ENCODE results near the gene CFAP54. TPM values are rescaled to one million over a fixed set of nuclear protein-coding genes. Genes with fewer than 3 reads are reported as not detected.

The CFAP54 gene
- polyA plus RNA-seq, 1 of the 3 experiments (the other 2 are of a cell fraction) = 0.87 TPM

DNA sequence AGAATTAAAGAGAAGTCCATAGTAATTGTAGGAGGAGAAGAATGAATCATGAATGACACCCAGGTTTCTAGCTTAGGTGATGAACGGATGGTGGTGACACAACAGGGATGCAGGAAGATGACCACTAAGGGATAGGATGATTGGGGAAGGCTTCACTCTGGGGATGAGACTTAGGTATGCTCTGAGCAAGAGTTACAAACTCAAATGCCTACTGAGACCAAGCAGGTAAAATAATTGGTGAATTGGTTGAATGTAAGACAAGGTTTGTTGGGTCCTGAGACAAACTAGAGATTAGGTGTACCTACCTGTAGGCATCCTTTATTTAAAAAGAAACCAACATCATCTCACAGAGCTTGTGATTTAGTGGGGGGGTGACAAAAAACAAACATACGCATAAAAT, 116.3 kb downstream of the CFAP54 start:
- Histone ChIP-seq H3K36me3 (replicated peaks in 1 of 2; ENCODE audit: control insufficient read depth in 1 of 2, insufficient read depth in 2 of 2, low read length in 1 of 2) (no peaks in the 10 kb centered on the region), H2AFZ (ENCODE audit: low read depth) (no peak overlapping the region), H3K27me3 (ENCODE audit: insufficient read depth) (no peaks in the 10 kb centered on the region), H3K79me2 (ENCODE audit: insufficient read depth) (no peaks in the 10 kb centered on the region), H3K4me1 (ENCODE audit: control insufficient read depth in 1 of 2, insufficient read depth in 2 of 2, low read depth in 1 of 2, low read length in 1 of 2) (no peaks in the 10 kb centered on the region), H3K4me2 (no peak overlapping the region), H3K9ac (no peak overlapping the region), H3K9me2 (no peaks in the 10 kb centered on the region), H3K4me3 (ENCODE audit: low read depth in 2 of 2, low read length in 1 of 2) (no peak overlapping the region), H3F3A (replicated peaks; ENCODE audit: insufficient read depth) (no peaks in the 10 kb centered on the region), H3K27ac (ENCODE audit: low read depth in 2 of 2, low read length in 1 of 2) (no peak overlapping the region), H3K9me3 (no peaks in the 10 kb centered on the region), H4K20me1 (ENCODE audit: insufficient read depth) (no peaks in the 10 kb centered on the region)
- DNase-seq = no peak
- ChIA-PET POLR2A (no interaction called here), CTCF (no interaction called here)
- no peak for TF ChIP-seq FOXJ3 (CRISPR knock-in tag; IDR thresholded peaks at IDR 0.05)
- no peak for TF ChIP-seq CTCF (IDR thresholded peaks at IDR 0.05)
- no peak for TF ChIP-seq TCF12 (IDR thresholded peaks at IDR 0.05)
- no peak for TF ChIP-seq GATA2 (CRISPR knock-in tag; IDR thresholded peaks at IDR 0.05)
- no peak for TF ChIP-seq NRF1 (IDR thresholded peaks at IDR 0.05; ENCODE audit: low read depth, low read length)
- TF ChIP-seq NFIC (IDR thresholded peaks at IDR 0.05; ENCODE audit: borderline replicate concordance) = no peak
- TF ChIP-seq YY1 (IDR thresholded peaks at IDR 0.05; ENCODE audit: low read depth) = no peak
- TF ChIP-seq MXI1 (IDR thresholded peaks at IDR 0.05; ENCODE audit: low read depth, low read length) = no peak
- no peak for TF ChIP-seq CHD2 (IDR thresholded peaks at IDR 0.05; ENCODE audit: low read length, partially characterized antibody)
- TF ChIP-seq SMC3 (IDR thresholded peaks at IDR 0.05; ENCODE audit: low read depth, low read length) = no peak
- TF ChIP-seq RXRA (IDR thresholded peaks at IDR 0.05; ENCODE audit: borderline replicate concordance, low read depth) = no peak
- TF ChIP-seq FOSL2 (IDR thresholded peaks at IDR 0.05; ENCODE audit: borderline replicate concordance, low read depth) = no peak
- TF ChIP-seq GABPA (IDR thresholded peaks at IDR 0.05; ENCODE audit: low read depth) = no peak
- WGBS (ENCODE audit: low lambda C conversion rate) = 8% methylated on average over 2 of the region's 2 CpGs

DNA sequence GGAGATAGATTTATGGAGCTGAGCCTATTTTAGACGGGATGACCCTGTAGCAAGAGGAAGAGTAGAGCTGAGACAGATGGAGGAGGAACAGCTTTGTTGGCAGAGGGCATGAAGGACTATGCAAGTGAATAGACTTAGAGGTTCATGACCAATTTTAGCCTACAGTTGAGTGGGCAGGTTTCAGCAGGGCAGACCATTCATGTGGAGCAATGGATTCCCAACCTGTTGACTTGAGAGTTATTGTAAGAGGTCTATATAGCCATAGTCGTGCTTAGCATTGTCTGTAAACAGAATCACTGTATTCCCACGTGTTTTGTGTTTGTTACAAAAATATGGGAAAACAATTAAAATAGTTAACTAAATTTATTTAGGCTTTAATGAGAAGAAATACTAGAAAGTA, 116.8 kb downstream of the CFAP54 start:
- Histone ChIP-seq H3F3A (replicated peaks; ENCODE audit: insufficient read depth) (no peaks in the 10 kb centered on the region), H3K4me2 (no peak overlapping the region), H3K9me2 (no peaks in the 10 kb centered on the region), H3K9me3 (no peaks in the 10 kb centered on the region), H3K27me3 (ENCODE audit: insufficient read depth) (no peaks in the 10 kb centered on the region), H3K36me3 (replicated peaks in 1 of 2; ENCODE audit: control insufficient read depth in 1 of 2, insufficient read depth in 2 of 2, low read length in 1 of 2) (no peaks in the 10 kb centered on the region), H2AFZ (ENCODE audit: low read depth) (no peak overlapping the region), H3K79me2 (ENCODE audit: insufficient read depth) (no peaks in the 10 kb centered on the region), H3K9ac (no peak overlapping the region), H3K27ac (ENCODE audit: low read depth in 2 of 2, low read length in 1 of 2) (no peak overlapping the region), H4K20me1 (ENCODE audit: insufficient read depth) (no peaks in the 10 kb centered on the region), H3K4me3 (ENCODE audit: low read depth in 2 of 2, low read length in 1 of 2) (no peak overlapping the region), H3K4me1 (ENCODE audit: control insufficient read depth in 1 of 2, insufficient read depth in 2 of 2, low read depth in 1 of 2, low read length in 1 of 2) (no peaks in the 10 kb centered on the region)
- ChIA-PET CTCF (no interaction called here), POLR2A (no interaction called here)
- TF ChIP-seq EZH2phosphoT487 (IDR thresholded peaks at IDR 0.05; ENCODE audit: borderline replicate concordance, low read depth) (no peak), GATA2 (CRISPR knock-in tag; IDR thresholded peaks at IDR 0.05) (no peak), FOXM1 (IDR thresholded peaks at IDR 0.05; ENCODE audit: low read depth) (no peak), SMC3 (IDR thresholded peaks at IDR 0.05; ENCODE audit: low read depth, low read length) (no peak), NRF1 (IDR thresholded peaks at IDR 0.05; ENCODE audit: low read depth, low read length) (no peak), NFIC (IDR thresholded peaks at IDR 0.05; ENCODE audit: borderline replicate concordance) (no peak), POLR2AphosphoS5 (IDR thresholded peaks at IDR 0.05; ENCODE audit: low read depth, low read length) (no peak), MEF2A (IDR thresholded peaks at IDR 0.05; ENCODE audit: borderline replicate concordance, low read depth) (no peak), SIN3A (IDR thresholded peaks at IDR 0.05; ENCODE audit: borderline replicate concordance, low read depth, low read length) (no peak), RAD21 (IDR thresholded peaks at IDR 0.05; ENCODE audit: low read length) (no peak), RCOR1 (IDR thresholded peaks at IDR 0.05; ENCODE audit: low read length) (no peak), FOSL2 (IDR thresholded peaks at IDR 0.05; ENCODE audit: borderline replicate concordance, low read depth) (no peak), EP300 (IDR thresholded peaks at IDR 0.05; ENCODE audit: borderline replicate concordance in 1 of 2, low read depth in 1 of 2, low read length in 1 of 2) (no peak), MXI1 (IDR thresholded peaks at IDR 0.05; ENCODE audit: low read depth, low read length) (no peak), RFX5 (IDR thresholded peaks at IDR 0.05; ENCODE audit: low read length) (no peak), PBX3 (IDR thresholded peaks at IDR 0.05) (no peak), JUND (IDR thresholded peaks at IDR 0.05) (no peak)
- TF ChIP-seq, protein P1, sequence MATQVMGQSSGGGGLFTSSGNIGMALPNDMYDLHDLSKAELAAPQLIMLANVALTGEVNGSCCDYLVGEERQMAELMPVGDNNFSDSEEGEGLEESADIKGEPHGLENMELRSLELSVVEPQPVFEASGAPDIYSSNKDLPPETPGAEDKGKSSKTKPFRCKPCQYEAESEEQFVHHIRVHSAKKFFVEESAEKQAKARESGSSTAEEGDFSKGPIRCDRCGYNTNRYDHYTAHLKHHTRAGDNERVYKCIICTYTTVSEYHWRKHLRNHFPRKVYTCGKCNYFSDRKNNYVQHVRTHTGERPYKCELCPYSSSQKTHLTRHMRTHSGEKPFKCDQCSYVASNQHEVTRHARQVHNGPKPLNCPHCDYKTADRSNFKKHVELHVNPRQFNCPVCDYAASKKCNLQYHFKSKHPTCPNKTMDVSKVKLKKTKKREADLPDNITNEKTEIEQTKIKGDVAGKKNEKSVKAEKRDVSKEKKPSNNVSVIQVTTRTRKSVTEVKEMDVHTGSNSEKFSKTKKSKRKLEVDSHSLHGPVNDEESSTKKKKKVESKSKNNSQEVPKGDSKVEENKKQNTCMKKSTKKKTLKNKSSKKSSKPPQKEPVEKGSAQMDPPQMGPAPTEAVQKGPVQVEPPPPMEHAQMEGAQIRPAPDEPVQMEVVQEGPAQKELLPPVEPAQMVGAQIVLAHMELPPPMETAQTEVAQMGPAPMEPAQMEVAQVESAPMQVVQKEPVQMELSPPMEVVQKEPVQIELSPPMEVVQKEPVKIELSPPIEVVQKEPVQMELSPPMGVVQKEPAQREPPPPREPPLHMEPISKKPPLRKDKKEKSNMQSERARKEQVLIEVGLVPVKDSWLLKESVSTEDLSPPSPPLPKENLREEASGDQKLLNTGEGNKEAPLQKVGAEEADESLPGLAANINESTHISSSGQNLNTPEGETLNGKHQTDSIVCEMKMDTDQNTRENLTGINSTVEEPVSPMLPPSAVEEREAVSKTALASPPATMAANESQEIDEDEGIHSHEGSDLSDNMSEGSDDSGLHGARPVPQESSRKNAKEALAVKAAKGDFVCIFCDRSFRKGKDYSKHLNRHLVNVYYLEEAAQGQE (IDR thresholded peaks at IDR 0.05; ENCODE audit: low read depth, low read length) = no peak
- WGBS (ENCODE audit: low lambda C conversion rate) = 0% methylated on average over 3 of the region's 3 CpGs
- no peak for DNase-seq
